Mesodermal cell (in vitro differentiated cells): ENCODE measurements around the gene UNC13A.

Experiments used
- H3K27ac ChIP-seq: 2 replicates; pipeline ENCODE4 v1.7.0; 2013; ENCODE audit warnings: mild to moderate bottlenecking, low read depth, low read length, moderate library complexity; ENCODE audit not compliant: severe bottlenecking
- H3K36me3 ChIP-seq: 2 replicates; pipeline ENCODE4 v1.7.1; 2013; ENCODE audit warnings: mild to moderate bottlenecking, low read length, moderate library complexity; ENCODE audit not compliant: control insufficient read depth, insufficient read depth
- H3K4me1 ChIP-seq: one replicate; pipeline ENCODE4 v1.7.1; 2013; ENCODE audit warnings: mild to moderate bottlenecking, low read length; ENCODE audit not compliant: insufficient read depth, control insufficient read depth, poor library complexity, severe bottlenecking
- H3K4me3 ChIP-seq: 2 replicates; pipeline ENCODE4 v1.7.0; 2013; ENCODE audit warnings: low read length, control low read depth, mild to moderate bottlenecking; ENCODE audit not compliant: insufficient read depth, poor library complexity, severe bottlenecking; ENCODE audit errors: extremely low read depth
- H3K9me3 ChIP-seq: 2 replicates; pipeline ENCODE4 v1.7.1; 2013; ENCODE audit warnings: mild to moderate bottlenecking, low read length, moderate library complexity; ENCODE audit not compliant: control insufficient read depth
- WGBS, 2 experiments: methylation state at CpG; one replicate each; pipeline ENCODE4 v1.1.5; 2013; ENCODE audit warnings: missing lambda C conversion rate in 2 of 2; ENCODE audit not compliant: insufficient coverage in 2 of 2; 5-methylcytosine and 5-hydroxymethylcytosine counted together

Gene UNC13A

GRCh38 chr19:17647071-17648020 is 40.8 kb downstream of the UNC13A start:
- H3K27ac ChIP-seq = no peak overlapping the region
- no peaks in the 10 kb centered on the region for H3K9me3 ChIP-seq
- H3K4me1 ChIP-seq = no peaks in the 10 kb centered on the region
- H3K4me3 ChIP-seq = no peak overlapping the region
- H3K36me3 ChIP-seq = no peaks in the 10 kb centered on the region
- whole genome bisulfite sequencing, 2 experiments = 96 to 97% methylated on average over 38 to 47 of the region's 50 CpGs

- WGBS, 2 experiments = 87 to 94% methylated on average over 7 of the region's 8 CpGs
- no peaks in the 10 kb centered on the region for H3K9me3 ChIP-seq
- H3K4me3 ChIP-seq = no peak overlapping the region
Observed at GRCh38 chr19:17646441-17646840, 41.7 kb downstream of the UNC13A start.

GRCh38 chr19:17645339-17645963 is 42.7 kb downstream of the UNC13A start:
- Histone ChIP-seq H3K36me3 (no peaks in the 10 kb centered on the region), H3K4me3 (no peak overlapping the region), H3K27ac (no peak overlapping the region), H3K4me1 (no peaks in the 10 kb centered on the region), H3K9me3 (no peaks in the 10 kb centered on the region)
- WGBS, 2 experiments = 94 to 95% methylated on average over 20 of the region's 20 CpGs

More at GRCh38 chr19:17646441-17646840, 41.7 kb downstream of the UNC13A start:
- Histone ChIP-seq H3K36me3 (no peaks in the 10 kb centered on the region), H3K27ac (no peak overlapping the region), H3K4me1 (no peaks in the 10 kb centered on the region)

- WGBS, 2 experiments = 93 to 94% methylated on average over 7 to 8 of the region's 8 CpGs
- no peaks in the 10 kb centered on the region for H3K9me3 ChIP-seq
- H3K36me3 ChIP-seq = no peaks in the 10 kb centered on the region
Observed at GRCh38 chr19:17642656-17643055, 45.5 kb downstream of the UNC13A start.

GRCh38 chr19:17641846-17642245 is 46.3 kb downstream of the UNC13A start:
- no peaks in the 10 kb centered on the region for H3K9me3 ChIP-seq
- no peak overlapping the region for H3K27ac ChIP-seq
- H3K36me3 ChIP-seq = no peaks in the 10 kb centered on the region
- no peak overlapping the region for H3K4me3 ChIP-seq
- H3K4me1 ChIP-seq = no peaks in the 10 kb centered on the region
- WGBS, 2 experiments = 84 to 91% methylated on average over 1 of the region's 1 CpG

More at GRCh38 chr19:17642656-17643055, 45.5 kb downstream of the UNC13A start:
- Histone ChIP-seq H3K27ac (no peak overlapping the region), H3K4me3 (no peak overlapping the region), H3K4me1 (no peaks in the 10 kb centered on the region)

- H3K4me1 ChIP-seq = no peaks in the 10 kb centered on the region
- 85 to 97% methylated on average over 14 to 15 of the region's 15 CpGs for WGBS, 2 experiments
- H3K4me3 ChIP-seq = no peak overlapping the region
- no peaks in the 10 kb centered on the region for H3K36me3 ChIP-seq
- no peak overlapping the region for H3K27ac ChIP-seq
- H3K9me3 ChIP-seq = no peaks in the 10 kb centered on the region
Observed at GRCh38 chr19:17641181-17641580, 47.0 kb downstream of the UNC13A start.

- Histone ChIP-seq H3K9me3 (no peaks in the 10 kb centered on the region), H3K4me3 (no peak overlapping the region), H3K27ac (no peak overlapping the region), H3K36me3 (no peaks in the 10 kb centered on the region), H3K4me1 (no peaks in the 10 kb centered on the region)
- 85 to 97% methylated on average over 1 of the region's 1 CpG for WGBS, 2 experiments
Observed at GRCh38 chr19:17633700-17634099, 54.5 kb downstream of the UNC13A start.

GRCh38 chr19:17632577-17632976 is 55.6 kb downstream of the UNC13A start:
- H3K36me3 ChIP-seq = no peaks in the 10 kb centered on the region
- no peak overlapping the region for H3K4me3 ChIP-seq
- H3K27ac ChIP-seq = no peak overlapping the region
- no peaks in the 10 kb centered on the region for H3K4me1 ChIP-seq
- WGBS, 2 experiments = 96% methylated on average over 9 of the region's 9 CpGs
- no peaks in the 10 kb centered on the region for H3K9me3 ChIP-seq

GRCh38 chr19:17629760-17630159 is 58.4 kb downstream of the UNC13A start:
- WGBS, 2 experiments = 86 to 100% methylated on average over 1 to 2 of the region's 2 CpGs
- H3K4me1 ChIP-seq = no peaks in the 10 kb centered on the region

GRCh38 chr19:17627921-17628320 is 60.2 kb downstream of the UNC13A start:
- H3K36me3 ChIP-seq = no peaks in the 10 kb centered on the region
- H3K27ac ChIP-seq = no peak overlapping the region
- no peak overlapping the region for H3K4me3 ChIP-seq
- H3K9me3 ChIP-seq = no peaks in the 10 kb centered on the region
- WGBS, 2 experiments = 95 to 100% methylated on average over 1 to 3 of the region's 5 CpGs
- no peaks in the 10 kb centered on the region for H3K4me1 ChIP-seq

More at GRCh38 chr19:17629760-17630159, 58.4 kb downstream of the UNC13A start:
- no peaks in the 10 kb centered on the region for H3K9me3 ChIP-seq
- no peaks in the 10 kb centered on the region for H3K36me3 ChIP-seq
- H3K27ac ChIP-seq = no peak overlapping the region
- H3K4me3 ChIP-seq = no peak overlapping the region
